ENCODE results near the gene ADAMTS16. TPM values are rescaled to one million over a fixed set of nuclear protein-coding genes. Genes with fewer than 3 reads are reported as not detected.

The ADAMTS16 gene
- total and polyA plus RNA-seq, 2 donors from 2014 or later: 5.6 to 7.5 TPM

GRCh38 chr5:5290674-5291334 is 150.7 kb downstream of the ADAMTS16 start:
- DNase-seq (no peak), FAIRE-seq (no peak)
- Histone ChIP-seq H3K4me3 (ENCODE audit: low read length in 3 of 3) (no peak overlapping the region), H3K27me3 (ENCODE audit: control insufficient read depth, insufficient read depth, low read length) (no peaks in the 10 kb centered on the region), H3K4me1 (ENCODE audit: control insufficient read depth in 2 of 3, insufficient read depth in 2 of 3, low read depth in 1 of 3, low read length in 3 of 3) (no peaks in the 10 kb centered on the region), H3K9me3 (ENCODE audit: control insufficient read depth in 2 of 3, insufficient read depth in 1 of 3, low read length in 3 of 3) (peaks cover 0 to 4% (median 0%) of the 10 kb centered on the region in 3 donors), H3K27ac (ENCODE audit: low read depth in 2 of 2, low read length in 2 of 2) (no peak overlapping the region), H3K36me3 (ENCODE audit: control insufficient read depth in 2 of 3, insufficient read depth in 3 of 3, low read length in 3 of 3) (no peaks in the 10 kb centered on the region), H3K9ac (ENCODE audit: low read length in 3 of 3) (no peak overlapping the region)
- intact Hi-C loops (cut with DNase I): no loop called here
- no peak for TF ChIP-seq CTCF (IDR thresholded peaks at IDR 0.05; ENCODE audit: borderline replicate concordance, extremely low read depth, insufficient read depth)

- Histone ChIP-seq H3K9me3 (ENCODE audit: control insufficient read depth in 2 of 3, insufficient read depth in 1 of 3, low read length in 3 of 3) (peaks cover 0 to 4% (median 0%) of the 10 kb centered on the region in 3 donors), H3K27me3 (ENCODE audit: control insufficient read depth, insufficient read depth, low read length) (no peaks in the 10 kb centered on the region), H3K4me1 (ENCODE audit: control insufficient read depth in 2 of 3, insufficient read depth in 2 of 3, low read depth in 1 of 3, low read length in 3 of 3) (no peaks in the 10 kb centered on the region), H3K36me3 (ENCODE audit: control insufficient read depth in 2 of 3, insufficient read depth in 3 of 3, low read length in 3 of 3) (no peaks in the 10 kb centered on the region), H3K9ac (ENCODE audit: low read length in 3 of 3) (no peak overlapping the region), H3K27ac (ENCODE audit: low read depth in 2 of 2, low read length in 2 of 2) (no peak overlapping the region), H3K4me3 (ENCODE audit: low read length in 3 of 3) (no peak overlapping the region)
- intact Hi-C loops (cut with DNase I): no loop called here
- TF ChIP-seq CTCF (IDR thresholded peaks at IDR 0.05; ENCODE audit: borderline replicate concordance, extremely low read depth, insufficient read depth): no peak
- no peak for FAIRE-seq
- DNase-seq: peak in 2 of 5 donors; percentile 37 to 80
These were observed 151.2 kb downstream of the ADAMTS16 start for GRCh38 chr5:5291357-5291756.

- H3K4me3 ChIP-seq (ENCODE audit: low read length in 3 of 3): no peak overlapping the region
- H3K27me3 ChIP-seq (ENCODE audit: control insufficient read depth, insufficient read depth, low read length): no peaks in the 10 kb centered on the region
- no peak overlapping the region for H3K9ac ChIP-seq (ENCODE audit: low read length in 3 of 3)
- no peak for TF ChIP-seq CTCF (IDR thresholded peaks at IDR 0.05; ENCODE audit: borderline replicate concordance, extremely low read depth, insufficient read depth)
- H3K27ac ChIP-seq (ENCODE audit: low read depth in 2 of 2, low read length in 2 of 2): no peak overlapping the region
- peaks cover 0 to 4% (median 0%) of the 10 kb centered on the region in 3 donors for H3K9me3 ChIP-seq (ENCODE audit: control insufficient read depth in 2 of 3, insufficient read depth in 1 of 3, low read length in 3 of 3)
- intact Hi-C loops (cut with DNase I): no loop called here
- H3K36me3 ChIP-seq (ENCODE audit: control insufficient read depth in 2 of 3, insufficient read depth in 3 of 3, low read length in 3 of 3): no peaks in the 10 kb centered on the region
- H3K4me1 ChIP-seq (ENCODE audit: control insufficient read depth in 2 of 3, insufficient read depth in 2 of 3, low read depth in 1 of 3, low read length in 3 of 3): peaks cover 0 to under 1% (median 0%) of the 10 kb centered on the region in 3 donors
- FAIRE-seq (no peak), DNase-seq (no peak)
These were observed 152.9 kb downstream of the ADAMTS16 start for GRCh38 chr5:5293029-5293428.
